Measurements from ENCODE around the gene ANXA10. TPM values are rescaled to one million over a fixed set of nuclear protein-coding genes. Genes with fewer than 3 reads are reported as not detected.
"Not testable (repeated sequence)": the region's sequence is repeated elsewhere in the genome, so short reads cannot be mapped to it uniquely, and the experiment has no call there.

The ANXA10 gene, protein sequence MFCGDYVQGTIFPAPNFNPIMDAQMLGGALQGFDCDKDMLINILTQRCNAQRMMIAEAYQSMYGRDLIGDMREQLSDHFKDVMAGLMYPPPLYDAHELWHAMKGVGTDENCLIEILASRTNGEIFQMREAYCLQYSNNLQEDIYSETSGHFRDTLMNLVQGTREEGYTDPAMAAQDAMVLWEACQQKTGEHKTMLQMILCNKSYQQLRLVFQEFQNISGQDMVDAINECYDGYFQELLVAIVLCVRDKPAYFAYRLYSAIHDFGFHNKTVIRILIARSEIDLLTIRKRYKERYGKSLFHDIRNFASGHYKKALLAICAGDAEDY
- total RNA-seq, result 36.3 TPM

DNA sequence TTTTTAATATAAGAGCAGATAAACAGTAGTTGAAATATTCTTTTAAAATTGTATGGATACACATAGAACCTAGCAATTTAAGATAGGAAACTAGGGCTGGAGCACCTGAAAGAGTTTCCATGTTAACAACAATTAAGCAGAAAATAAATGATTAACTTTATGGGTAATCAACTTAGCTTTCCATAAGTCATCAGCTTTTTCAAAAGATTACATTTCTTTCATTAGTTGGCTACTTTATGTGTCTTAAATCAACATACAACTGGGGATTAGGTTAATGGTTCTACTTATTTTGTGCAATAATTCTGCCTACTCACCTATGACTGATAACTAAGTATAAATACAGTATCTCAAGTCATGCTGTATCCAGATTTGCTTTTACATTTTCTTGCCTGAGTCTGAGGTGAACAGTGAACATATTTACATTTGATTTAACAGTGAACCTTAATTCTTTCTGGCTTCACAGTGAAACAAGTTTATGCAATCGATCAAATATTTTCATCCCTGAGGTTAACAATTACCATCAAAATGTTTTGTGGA, at the start of gene ANXA10:
ANXA10 (plus strand) TSS at position 362 of the 537 bp plus-strand sequence; CDS start at position 526, 164 bp downstream.
- DNase-seq (ENCODE audit: low spot score), result no peak

DNA sequence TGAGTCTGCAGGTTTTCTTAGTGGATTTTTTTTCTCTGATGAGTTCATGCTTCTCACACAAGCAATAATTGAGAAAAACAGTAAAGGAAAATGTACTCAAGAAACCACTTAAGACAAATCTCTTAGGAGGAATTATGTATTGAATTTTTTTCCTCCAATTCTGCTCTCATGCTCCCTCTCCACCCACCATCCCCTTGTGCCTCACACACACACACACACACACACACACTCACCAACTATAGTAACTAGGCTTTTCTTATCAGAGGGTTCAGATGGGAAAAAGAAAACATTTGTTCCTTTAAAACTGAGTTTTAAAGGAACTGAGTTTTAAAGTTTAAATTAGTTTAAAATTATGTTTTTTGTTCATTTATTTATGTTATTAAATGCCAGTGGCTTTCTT, 47.0 kb upstream of the ANXA10 start:
- DNase-seq (ENCODE audit: low spot score), result no peak

DNA sequence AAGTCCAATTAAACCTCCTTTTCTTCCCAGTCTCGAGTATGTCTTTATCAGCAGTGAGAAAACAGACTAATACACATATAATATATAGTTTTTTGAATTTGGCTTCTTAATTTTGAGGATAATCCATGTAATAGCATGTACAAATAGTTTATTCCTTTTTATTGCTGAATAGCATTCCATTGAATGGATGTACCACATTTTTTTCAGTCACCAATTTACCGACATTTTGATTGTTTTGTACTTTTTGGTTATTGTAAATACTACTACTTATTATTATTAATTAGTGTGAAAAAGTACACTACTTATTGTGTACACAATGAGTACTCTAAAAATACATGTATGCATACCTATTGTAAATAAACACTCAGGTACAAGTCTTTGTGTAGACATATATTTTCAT, 42.3 kb upstream of the ANXA10 start:
- DNase-seq (ENCODE audit: low spot score), result no peak

DNA sequence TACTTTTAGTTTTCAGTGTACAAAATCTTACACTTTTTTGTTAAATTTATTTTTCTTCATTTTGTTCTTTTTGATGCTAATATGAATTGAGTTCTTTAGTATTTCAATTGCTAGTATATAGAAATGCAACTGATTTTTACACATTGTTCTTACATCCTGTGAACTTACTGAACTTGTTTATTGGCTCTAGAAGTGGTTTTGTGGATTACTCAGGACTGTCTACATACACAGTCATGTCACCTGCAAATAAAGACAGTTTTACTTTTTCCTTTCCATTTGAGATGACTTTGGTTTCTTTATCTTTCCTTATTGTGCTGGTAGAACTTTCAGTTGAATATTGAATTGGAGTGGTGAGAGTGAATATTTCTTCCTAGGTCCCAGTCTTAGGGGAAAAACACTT, 40.8 kb upstream of the ANXA10 start:
- no peak for DNase-seq (ENCODE audit: low spot score)

DNA sequence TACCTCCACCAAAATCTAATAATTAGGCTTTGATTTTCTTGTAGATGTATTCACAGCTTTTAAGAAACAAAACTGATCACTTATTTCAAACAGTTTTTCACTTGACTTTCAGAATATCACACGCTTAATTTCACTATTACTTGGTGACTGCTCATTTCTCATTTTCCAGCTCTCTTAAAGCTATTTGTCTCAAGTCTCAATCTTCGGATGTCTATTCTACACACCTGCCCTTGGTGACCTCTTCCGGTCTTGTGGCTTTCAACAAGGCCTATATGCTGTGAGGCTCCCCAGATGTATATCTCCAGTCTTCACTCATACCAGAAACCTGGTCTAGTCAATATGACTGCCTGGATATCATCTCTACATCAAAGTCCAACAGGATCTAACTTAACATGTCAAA, 34.9 kb upstream of the ANXA10 start:
- no peak for DNase-seq (ENCODE audit: low spot score)

DNA sequence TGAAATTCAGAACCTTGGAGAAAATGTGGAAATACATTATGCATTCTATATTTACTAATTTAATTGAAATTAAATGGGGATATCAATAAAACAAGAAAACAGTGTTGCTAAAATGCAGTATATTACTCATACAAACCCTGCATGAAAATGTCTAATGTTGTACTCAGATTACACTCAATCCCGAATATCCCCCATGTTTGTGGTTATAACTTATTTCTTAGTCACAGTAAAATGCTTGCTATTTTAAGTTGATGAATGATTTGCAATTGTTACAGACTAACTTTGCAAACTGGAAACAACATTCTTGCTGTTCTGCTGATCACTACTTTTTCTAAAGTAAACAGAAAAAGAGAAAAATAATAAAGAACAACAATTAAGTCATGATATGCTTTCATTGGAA, 33.1 kb upstream of the ANXA10 start:
- no peak for DNase-seq (ENCODE audit: low spot score)

DNA sequence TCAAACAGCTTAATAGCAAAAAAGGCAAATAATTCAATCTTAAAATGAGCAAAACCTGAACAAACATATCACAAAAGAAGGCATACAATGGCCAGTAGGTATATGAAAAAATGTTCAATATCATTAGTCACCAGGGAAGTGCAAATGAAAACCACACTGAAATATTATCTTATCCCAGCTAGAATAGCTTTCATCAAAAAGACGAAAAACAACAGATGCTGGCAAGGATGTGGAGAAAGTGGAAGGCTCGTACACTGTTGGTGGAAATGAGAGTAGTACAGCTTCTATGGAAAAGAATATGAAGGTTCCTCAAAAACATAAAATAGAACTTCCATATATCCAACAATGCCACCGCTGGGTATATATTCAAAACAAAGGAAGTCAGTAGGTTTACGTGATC, 29.3 kb upstream of the ANXA10 start:
- DNase-seq (ENCODE audit: low spot score), result no peak

DNA sequence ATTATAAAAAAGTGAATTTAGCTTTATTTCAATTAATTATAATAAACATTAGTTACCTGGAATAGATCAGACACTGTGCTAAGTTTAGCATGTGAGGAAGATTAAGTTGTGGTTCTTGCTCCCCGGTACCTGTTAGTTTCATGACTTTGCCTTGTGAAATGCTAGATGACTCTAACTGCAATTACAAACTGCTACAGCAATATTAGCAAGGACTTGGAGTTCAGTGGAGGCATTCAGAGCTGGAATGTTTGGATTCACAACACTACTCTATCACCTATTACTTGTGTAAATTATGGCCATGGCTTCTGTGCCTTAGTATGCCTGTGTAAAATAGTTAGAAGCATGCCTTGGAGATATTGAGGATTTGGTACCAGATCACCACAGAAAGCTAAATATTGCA, 21.4 kb upstream of the ANXA10 start:
- DNase-seq (ENCODE audit: low spot score), result no peak

DNA sequence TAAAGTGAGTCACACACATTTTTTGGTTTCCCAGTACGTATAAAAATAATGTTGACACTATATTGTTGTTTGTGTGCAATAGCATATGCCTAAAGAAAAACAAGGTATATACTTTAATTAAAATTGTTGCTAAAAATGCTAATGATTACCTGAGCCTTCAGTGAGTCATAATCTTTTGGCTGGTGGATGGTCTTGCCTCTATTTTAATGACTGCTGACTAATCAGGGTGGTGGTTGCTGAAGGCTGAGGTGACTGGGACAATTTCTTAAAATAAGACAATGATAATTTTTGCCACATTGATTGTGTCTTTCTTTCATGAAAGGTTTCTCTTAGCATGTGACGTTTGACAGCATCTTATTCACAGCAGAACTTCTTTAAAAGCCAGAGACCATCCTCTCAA, 21.0 kb upstream of the ANXA10 start:
- DNase-seq (ENCODE audit: low spot score), result no peak

DNA sequence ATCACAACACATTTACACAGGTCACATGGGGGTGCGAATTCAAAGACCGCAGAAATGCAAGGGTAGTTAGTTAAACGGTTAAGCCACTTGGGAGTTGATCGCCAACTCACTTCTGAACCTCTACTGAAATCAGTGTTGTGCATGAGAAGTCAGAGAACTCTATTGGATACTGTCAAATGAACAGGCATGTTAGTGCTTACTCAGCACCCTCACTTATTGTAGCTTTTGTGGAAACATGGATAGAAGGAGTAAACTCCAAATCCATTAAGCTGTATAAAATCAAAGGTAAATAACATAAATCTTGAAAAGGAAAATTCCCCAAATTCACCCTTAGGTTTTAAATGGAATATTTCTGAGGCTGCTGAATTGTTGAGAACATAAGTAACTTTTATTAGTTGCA, 17.5 kb upstream of the ANXA10 start:
- no peak for DNase-seq (ENCODE audit: low spot score)

DNA sequence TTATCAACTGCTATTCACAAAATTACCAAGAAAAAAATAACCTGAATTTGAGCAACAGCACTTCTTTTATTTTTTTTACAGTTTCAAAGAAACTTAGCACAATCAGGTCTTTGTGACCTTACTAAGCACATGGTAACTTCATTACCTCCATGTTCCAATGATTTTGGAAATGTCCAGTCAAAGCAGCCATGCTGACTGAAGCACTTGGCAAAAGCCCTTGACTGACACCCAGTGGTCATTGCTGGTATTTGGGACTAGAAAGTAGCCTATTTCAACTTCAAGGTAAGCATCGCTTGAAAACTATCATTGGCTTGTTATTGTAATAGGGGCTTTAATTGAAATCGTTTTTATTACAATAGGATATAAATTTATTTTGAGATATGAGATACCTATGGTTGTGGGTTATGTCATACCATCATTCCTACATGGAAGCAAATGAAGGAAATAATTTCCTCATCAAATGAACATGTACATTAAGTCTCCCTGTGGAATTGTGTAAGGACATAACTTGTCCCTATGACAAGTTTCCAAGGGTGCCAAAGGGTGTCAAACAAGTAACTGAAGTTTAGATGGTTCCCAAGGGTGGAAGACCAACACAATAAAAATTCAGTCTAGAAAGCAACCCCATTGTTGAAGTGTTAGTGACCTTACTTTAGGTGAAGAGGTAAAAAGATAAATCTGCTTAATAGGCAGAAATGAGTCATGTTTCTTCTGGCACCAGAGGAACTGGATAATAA, 15.2 kb upstream of the ANXA10 start:
- DNase-seq (ENCODE audit: low spot score), result peak; percentile 66

DNA sequence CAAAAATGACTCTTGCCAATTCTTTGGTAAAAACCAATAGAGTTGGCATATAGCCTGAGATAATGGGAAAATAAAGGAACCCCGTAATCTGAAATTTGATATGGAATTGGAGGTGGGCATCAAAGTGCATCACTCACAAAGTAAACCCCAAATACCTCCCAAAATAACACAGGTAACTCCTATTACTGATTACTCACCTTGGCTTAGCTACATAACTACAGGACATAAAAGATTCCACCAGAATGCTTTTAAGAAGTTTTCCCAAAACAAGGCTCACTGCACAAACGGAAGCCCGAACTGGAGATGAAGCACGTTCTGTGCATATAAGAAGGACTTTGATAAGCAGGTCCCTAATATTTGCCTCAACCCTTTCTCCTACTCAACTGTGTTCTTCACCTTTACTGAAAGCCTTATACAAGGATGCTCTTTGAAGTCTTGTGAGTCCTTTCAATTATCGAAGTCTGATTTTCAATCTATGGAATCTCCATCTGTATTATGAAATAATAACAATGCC, 14.6 kb upstream of the ANXA10 start:
- no peak for DNase-seq (ENCODE audit: low spot score)

DNA sequence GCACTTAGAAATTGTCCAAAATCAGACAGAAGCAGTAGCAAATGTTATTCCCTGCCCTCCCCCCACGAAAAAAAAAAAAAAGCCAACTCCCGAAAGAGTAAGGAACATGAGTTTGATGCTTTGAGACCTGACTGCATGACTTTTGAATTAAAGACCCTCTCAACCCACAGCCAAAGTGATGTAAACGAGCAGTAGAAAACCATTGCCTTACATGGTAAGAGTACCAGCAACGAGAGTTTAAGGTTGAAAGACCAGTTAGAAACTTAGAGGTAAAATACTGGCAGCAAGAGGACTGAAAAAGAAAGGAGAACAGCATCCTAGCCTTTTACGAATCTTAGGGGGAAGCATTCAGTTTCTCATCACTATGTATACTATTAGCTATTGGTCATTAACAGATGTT, 10.0 kb upstream of the ANXA10 start:
- DNase-seq (ENCODE audit: low spot score), result no peak

DNA sequence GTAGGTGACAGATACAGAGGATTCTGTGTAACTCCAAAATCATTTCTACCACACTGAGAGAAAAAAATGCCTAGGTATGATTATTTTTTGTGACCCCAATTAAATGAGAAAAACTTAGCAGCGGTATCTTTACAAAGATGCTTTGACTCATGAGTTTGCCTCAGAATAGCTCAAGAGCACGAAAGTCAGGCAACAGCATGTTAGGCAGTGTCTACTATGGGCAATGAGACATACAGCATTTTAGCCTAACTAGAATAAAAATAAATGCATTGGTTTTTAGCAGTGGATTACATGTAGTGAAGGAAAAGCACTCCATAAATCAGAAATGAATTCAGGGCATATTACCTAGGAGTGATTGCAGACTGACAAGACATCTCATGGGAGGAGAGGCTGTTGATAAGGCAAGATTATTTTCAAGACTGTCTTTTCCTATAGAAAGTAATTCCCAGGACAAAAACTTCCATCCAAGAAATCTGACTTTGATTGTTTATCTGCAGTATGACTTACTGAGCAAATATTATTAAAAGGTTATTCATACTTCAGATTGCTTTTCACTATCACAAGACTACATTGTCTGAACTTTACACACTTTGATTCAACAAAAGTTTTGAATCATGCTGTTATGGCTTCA, 3.6 kb downstream of the ANXA10 start:
- no peak for DNase-seq (ENCODE audit: low spot score)

DNA sequence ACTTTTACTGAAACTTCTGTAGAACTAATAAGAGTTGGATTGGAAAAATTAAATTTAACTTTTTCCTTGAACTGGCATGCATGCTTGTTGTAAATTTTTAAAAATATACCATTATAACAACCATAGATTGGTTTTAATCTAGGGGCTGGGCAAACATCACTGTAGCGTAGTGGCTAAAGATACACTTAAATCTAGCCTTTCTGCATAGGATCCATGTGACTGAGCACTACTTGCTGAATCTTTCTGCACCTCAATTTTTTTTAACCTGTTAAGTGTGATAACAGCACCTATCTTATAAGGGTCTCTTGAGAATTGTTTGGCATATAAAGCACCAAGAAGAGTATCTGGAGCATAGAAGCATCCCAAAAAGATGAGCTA, 4.1 kb downstream of the ANXA10 start:
- DNase-seq (ENCODE audit: low spot score), result no peak

DNA sequence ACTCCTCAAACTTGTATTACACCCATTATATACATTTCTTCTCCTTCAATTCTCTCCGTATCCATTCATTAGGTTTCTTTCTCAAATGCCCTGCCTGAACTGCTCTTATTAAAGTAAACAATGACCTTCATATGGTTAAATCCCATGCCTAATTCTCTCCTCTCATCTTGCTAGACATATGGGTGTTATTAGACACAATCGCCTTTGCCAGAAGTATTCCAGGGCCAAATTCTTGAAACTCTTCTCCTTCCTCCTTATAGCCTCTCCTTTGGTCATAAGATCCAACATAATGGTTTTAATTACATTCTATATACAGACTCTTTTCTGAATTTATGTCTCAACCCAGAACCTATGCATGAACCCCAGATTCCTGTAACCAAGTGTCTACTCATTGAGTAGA, 4.8 kb downstream of the ANXA10 start:
- no peak for DNase-seq (ENCODE audit: low spot score)

DNA sequence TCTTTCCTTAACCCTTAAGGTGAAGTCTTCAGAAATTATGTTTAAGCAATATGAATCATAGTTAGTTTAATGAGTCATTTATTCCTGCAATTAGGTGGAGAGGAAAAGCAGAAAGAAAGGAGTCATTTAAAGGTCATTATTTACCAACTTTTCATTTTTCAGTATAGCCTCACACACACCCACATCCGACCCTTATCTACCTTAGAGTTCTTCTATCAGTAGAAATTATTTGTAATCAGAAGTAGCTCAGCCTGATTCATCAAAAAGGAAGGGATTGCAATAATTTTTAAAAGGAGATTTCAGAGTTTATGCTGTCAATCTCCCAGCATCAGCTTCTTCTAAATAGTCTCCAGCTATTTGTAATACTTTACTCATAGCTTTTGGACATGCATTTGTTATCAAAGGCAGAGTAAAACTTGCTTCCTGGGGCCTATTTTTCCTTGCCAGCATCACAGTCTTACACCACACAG, 5.9 kb downstream of the ANXA10 start:
- no peak for DNase-seq (ENCODE audit: low spot score)

DNA sequence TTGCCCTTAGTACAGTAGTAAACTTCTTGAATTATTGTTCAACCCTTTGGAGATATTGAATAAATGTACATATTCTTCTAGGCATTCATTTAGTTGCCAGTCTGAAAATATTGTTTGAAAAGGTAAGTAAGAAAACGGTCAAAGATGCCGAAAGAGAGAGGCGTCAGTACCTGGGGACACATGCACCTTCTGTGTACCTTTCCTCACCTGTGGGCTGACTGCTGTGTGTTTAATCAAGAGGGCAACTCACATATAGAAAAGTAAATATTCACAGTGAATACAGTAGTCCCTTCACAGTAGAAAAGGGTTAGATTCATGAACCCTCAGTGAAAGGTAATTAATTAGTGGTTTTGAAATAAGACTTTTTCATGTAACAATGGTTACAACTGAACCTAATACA, 6.9 kb downstream of the ANXA10 start:
- DNase-seq (ENCODE audit: low spot score), result no peak

DNA sequence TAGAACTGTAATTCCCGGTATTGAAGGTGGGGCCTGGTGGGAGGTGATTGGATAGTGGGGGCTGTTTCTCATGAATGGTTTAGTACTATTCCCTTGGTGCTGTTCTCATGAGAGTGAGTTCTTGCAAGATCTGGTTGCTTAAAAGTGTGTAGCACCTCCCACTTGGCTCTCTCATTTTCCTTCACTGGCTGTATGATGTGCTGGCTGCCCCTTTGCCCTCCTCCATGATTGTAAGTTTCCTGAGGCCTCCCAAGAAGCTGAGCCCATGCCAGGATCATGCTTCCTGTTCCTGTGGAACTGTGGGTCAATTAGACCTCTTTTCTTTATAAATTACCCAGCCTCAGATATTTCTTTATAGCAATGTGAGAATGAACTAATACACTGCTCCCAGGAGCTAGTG, 8.7 kb downstream of the ANXA10 start:
- DNase-seq (ENCODE audit: low spot score), result no peak

DNA sequence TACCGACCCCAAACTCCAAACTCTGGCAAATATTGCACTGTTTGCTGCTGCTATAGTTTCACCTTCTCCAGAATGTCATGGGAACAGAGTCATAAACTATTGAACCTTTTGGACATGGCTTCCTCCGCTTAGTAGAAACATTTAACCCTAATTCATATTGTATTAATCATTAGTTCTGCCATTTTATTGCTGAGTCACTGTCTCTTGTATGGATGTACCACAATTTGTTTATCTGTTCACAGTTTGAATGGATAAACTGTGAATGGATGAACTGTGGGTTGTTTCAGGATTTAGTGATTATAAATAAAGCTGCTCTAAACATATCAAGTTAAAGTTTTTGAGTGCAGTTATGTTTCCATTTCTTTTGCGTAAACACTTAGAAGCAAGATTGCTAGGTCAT, 10.1 kb downstream of the ANXA10 start:
- no peak for DNase-seq (ENCODE audit: low spot score)

DNA sequence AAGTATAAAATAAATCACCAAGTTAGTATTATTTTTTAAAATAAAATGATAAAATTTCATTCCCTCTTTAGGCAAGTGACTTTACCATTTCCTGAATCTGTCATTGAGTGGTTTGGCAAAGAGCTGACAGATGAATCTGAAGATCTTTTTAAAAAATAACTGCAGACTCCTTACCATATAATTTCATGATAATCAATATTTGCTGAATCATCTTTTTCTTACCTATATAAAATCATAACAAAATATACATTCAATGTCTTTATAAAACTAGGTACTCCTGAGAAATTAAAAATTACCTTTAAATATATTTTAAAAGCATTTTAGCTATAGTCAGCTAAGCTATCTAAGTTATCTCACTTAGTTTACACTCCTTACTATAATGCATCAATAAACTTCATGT, 17.2 kb downstream of the ANXA10 start:
- no peak for DNase-seq (ENCODE audit: low spot score)

DNA sequence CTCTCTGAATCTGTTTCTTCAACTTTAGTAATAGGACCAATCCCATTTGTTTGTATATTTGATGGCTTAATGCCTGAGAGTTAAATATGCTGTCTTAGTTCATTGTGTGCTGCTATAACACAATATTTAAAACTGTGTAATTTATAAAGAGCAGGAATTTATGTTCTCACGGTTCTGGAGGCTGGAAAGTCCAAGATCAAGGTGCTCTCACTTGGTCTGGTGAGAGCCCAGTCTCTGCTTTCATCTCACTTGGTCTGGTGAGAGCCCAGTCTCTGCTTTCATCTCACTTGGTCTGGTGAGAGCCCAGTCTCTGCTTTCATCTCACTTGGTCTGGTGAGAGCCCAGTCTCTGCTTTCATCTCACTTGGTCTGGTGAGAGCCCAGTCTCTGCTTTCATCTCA, 20.7 kb downstream of the ANXA10 start:
- DNase-seq (ENCODE audit: low spot score), result not testable (repeated sequence)
